ENCODE data around the gene POLE2.
A peak's percentile ranks its signal among the peaks of the same experiment; 100 is the strongest.
"Not testable (repeated sequence)": the region's sequence is repeated elsewhere in the genome, so short reads cannot be mapped to it uniquely, and the experiment has no call there.

The POLE2 gene, protein sequence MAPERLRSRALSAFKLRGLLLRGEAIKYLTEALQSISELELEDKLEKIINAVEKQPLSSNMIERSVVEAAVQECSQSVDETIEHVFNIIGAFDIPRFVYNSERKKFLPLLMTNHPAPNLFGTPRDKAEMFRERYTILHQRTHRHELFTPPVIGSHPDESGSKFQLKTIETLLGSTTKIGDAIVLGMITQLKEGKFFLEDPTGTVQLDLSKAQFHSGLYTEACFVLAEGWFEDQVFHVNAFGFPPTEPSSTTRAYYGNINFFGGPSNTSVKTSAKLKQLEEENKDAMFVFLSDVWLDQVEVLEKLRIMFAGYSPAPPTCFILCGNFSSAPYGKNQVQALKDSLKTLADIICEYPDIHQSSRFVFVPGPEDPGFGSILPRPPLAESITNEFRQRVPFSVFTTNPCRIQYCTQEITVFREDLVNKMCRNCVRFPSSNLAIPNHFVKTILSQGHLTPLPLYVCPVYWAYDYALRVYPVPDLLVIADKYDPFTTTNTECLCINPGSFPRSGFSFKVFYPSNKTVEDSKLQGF

GRCh38 chr14:49687942-49688700 is at the start of gene POLE2:
Gene POLE2 (minus strand): TSS chr14:49688214. CDS start chr14:49688203, 11 bp downstream.
- peaks cover 25% of the 10 kb centered on the region for H3K27me3 ChIP-seq (ENCODE audit: control insufficient read depth, insufficient read depth, low read length)
- H3K9me3 ChIP-seq (ENCODE audit: control insufficient read depth, insufficient read depth, low read length) = no peaks in the 10 kb centered on the region
- H3K36me3 ChIP-seq (ENCODE audit: control insufficient read depth, insufficient read depth, low read length) = no peaks in the 10 kb centered on the region
- peaks cover 3% of the 10 kb centered on the region for H3K4me1 ChIP-seq (ENCODE audit: control insufficient read depth, insufficient read depth, low read length)
- H3K4me3 ChIP-seq (ENCODE audit: low read depth, low read length) = peak within 1 kb of the TSS; percentile 76
- peak within 1 kb of the TSS; percentile 84 for H3K9ac ChIP-seq (ENCODE audit: low read depth, low read length)

DNA sequence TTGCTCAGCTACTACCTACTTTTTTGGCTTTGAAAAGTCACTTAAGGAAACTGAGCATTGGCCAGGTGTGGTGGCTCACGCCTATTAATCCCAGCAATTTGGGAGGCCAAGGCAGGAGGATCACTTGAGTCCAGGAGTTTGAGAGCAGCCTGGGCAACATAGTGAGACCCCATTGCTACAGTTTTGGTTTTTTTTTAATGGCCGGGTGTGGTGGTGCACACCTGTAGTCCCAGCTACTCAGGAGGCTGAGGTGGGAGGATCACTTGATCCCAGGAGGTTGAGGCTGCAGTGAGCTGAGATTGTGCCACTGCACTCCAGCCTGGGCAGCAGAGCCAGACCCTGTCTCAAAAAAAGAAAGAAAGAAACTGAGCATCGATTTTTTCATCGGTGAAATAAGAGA is 47.7 kb upstream of the POLE2 start:
- H3K9ac ChIP-seq (ENCODE audit: low read depth, low read length); H3K4me1 ChIP-seq (ENCODE audit: control insufficient read depth, insufficient read depth, low read length); H3K27me3 ChIP-seq (ENCODE audit: control insufficient read depth, insufficient read depth, low read length); H3K4me3 ChIP-seq (ENCODE audit: low read depth, low read length); H3K9me3 ChIP-seq (ENCODE audit: control insufficient read depth, insufficient read depth, low read length); H3K36me3 ChIP-seq (ENCODE audit: control insufficient read depth, insufficient read depth, low read length): not testable (repeated sequence)

DNA sequence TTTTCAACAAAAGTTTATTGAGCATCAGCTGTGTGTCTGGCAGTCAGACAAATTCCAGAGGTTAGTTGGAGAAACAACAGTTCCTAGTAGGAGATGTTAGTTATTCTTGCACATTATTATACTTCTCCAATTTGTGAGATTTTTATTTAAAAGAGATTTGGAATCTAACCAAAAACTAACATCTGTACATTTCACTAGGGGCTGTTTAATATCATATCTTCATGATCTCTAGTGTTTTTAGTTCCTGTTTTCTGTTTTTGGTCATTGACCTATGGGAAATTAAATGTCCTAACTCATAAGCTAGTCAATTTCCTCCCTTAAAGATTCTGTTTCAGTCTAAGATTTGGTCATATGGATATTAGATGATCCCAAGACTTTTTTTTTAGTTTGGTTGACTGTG is 45.8 kb upstream of the POLE2 start:
- no peaks in the 10 kb centered on the region for H3K4me1 ChIP-seq (ENCODE audit: control insufficient read depth, insufficient read depth, low read length)

DNA sequence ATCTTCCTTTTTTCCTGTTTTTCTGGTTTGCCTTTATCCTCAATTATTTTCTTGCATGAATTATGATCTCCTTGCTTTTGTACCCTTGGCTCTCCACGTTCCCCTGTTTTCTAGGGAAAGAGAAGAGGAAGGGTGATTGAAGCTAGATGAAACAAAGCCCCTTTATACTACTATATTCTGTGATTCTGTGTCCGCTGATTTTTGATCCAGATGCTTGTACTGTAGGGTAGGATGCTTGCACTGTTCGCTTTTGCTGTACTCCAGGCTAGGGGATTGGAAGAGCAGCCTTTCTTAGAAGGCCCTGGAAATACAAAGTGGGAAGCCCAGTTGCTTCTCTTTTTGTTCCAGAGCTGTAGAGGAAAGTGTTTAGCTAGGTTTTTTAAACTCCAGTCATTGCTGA is 44.9 kb upstream of the POLE2 start:
- Histone ChIP-seq H3K4me3 (ENCODE audit: low read depth, low read length) (no peak overlapping the region), H3K27me3 (ENCODE audit: control insufficient read depth, insufficient read depth, low read length) (no peaks in the 10 kb centered on the region), H3K36me3 (ENCODE audit: control insufficient read depth, insufficient read depth, low read length) (no peaks in the 10 kb centered on the region), H3K9ac (ENCODE audit: low read depth, low read length) (no peak overlapping the region), H3K4me1 (ENCODE audit: control insufficient read depth, insufficient read depth, low read length) (no peaks in the 10 kb centered on the region), H3K9me3 (ENCODE audit: control insufficient read depth, insufficient read depth, low read length) (no peaks in the 10 kb centered on the region)

More for the DNA sequence above, 45.8 kb upstream of the POLE2 start:
- no peaks in the 10 kb centered on the region for H3K9me3 ChIP-seq (ENCODE audit: control insufficient read depth, insufficient read depth, low read length)
- no peaks in the 10 kb centered on the region for H3K36me3 ChIP-seq (ENCODE audit: control insufficient read depth, insufficient read depth, low read length)
- no peaks in the 10 kb centered on the region for H3K27me3 ChIP-seq (ENCODE audit: control insufficient read depth, insufficient read depth, low read length)
- H3K9ac ChIP-seq (ENCODE audit: low read depth, low read length) = no peak overlapping the region
- H3K4me3 ChIP-seq (ENCODE audit: low read depth, low read length) = no peak overlapping the region

GRCh38 chr14:49727171-49727570 is 39.2 kb upstream of the POLE2 start:
- Histone ChIP-seq H3K36me3 (ENCODE audit: control insufficient read depth, insufficient read depth, low read length) (no peaks in the 10 kb centered on the region), H3K27me3 (ENCODE audit: control insufficient read depth, insufficient read depth, low read length) (no peaks in the 10 kb centered on the region), H3K4me1 (ENCODE audit: control insufficient read depth, insufficient read depth, low read length) (no peaks in the 10 kb centered on the region), H3K9ac (ENCODE audit: low read depth, low read length) (no peak overlapping the region), H3K9me3 (ENCODE audit: control insufficient read depth, insufficient read depth, low read length) (no peaks in the 10 kb centered on the region), H3K4me3 (ENCODE audit: low read depth, low read length) (no peak overlapping the region)

GRCh38 chr14:49721733-49722435 is 33.9 kb upstream of the POLE2 start:
- not testable (repeated sequence) for H3K9ac ChIP-seq (ENCODE audit: low read depth, low read length); H3K9me3 ChIP-seq (ENCODE audit: control insufficient read depth, insufficient read depth, low read length); H3K4me3 ChIP-seq (ENCODE audit: low read depth, low read length); H3K36me3 ChIP-seq (ENCODE audit: control insufficient read depth, insufficient read depth, low read length); H3K4me1 ChIP-seq (ENCODE audit: control insufficient read depth, insufficient read depth, low read length); H3K27me3 ChIP-seq (ENCODE audit: control insufficient read depth, insufficient read depth, low read length)

GRCh38 chr14:49720744-49721143 is 32.7 kb upstream of the POLE2 start:
- no peak overlapping the region for H3K4me3 ChIP-seq (ENCODE audit: low read depth, low read length)
- H3K9me3 ChIP-seq (ENCODE audit: control insufficient read depth, insufficient read depth, low read length) = no peaks in the 10 kb centered on the region
- no peak overlapping the region for H3K9ac ChIP-seq (ENCODE audit: low read depth, low read length)
- H3K27me3 ChIP-seq (ENCODE audit: control insufficient read depth, insufficient read depth, low read length) = no peaks in the 10 kb centered on the region
- H3K4me1 ChIP-seq (ENCODE audit: control insufficient read depth, insufficient read depth, low read length) = no peaks in the 10 kb centered on the region
- H3K36me3 ChIP-seq (ENCODE audit: control insufficient read depth, insufficient read depth, low read length) = no peaks in the 10 kb centered on the region

DNA sequence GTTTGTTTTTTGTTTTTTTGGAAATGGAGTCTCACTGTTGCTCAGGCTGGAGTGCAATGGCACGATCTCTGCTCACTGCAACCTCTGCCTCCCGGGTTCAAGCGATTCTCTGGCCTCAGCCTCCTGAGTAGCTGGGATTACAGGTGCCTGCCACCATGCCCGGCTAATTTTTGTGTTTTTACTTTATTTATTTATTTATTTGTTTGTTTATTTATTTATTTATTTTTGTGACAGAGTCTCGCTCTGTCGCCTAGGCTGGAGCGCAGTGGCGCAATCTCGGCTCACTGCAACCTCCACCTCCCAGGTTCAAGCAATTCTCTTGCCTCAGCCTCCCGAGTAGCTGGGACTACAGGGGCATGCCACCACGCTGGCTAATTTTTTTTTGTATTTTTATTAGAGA is 23.0 kb upstream of the POLE2 start:
- not testable (repeated sequence) for H3K27me3 ChIP-seq (ENCODE audit: control insufficient read depth, insufficient read depth, low read length); H3K4me1 ChIP-seq (ENCODE audit: control insufficient read depth, insufficient read depth, low read length); H3K9ac ChIP-seq (ENCODE audit: low read depth, low read length); H3K36me3 ChIP-seq (ENCODE audit: control insufficient read depth, insufficient read depth, low read length); H3K4me3 ChIP-seq (ENCODE audit: low read depth, low read length); H3K9me3 ChIP-seq (ENCODE audit: control insufficient read depth, insufficient read depth, low read length)

DNA sequence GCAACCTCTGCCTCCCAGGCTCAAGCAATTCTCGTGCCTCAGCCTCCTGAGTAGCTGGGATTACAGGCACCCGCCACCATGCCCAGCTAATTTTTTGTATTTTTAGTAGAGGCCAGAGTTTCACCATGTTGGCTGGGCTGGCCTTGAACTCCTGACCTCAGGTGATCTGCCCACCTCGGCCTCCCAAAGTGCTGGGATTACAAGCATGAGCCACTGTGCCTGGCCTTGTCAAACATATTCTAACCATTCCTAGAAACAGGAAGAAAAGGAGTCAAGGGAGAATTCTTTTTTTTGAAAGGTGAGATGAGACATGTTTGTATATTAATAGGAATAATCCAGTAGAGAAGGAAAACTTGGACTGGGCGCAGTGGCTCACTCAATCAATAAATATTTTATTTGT is 16.5 kb upstream of the POLE2 start:
- H3K36me3 ChIP-seq (ENCODE audit: control insufficient read depth, insufficient read depth, low read length); H3K4me1 ChIP-seq (ENCODE audit: control insufficient read depth, insufficient read depth, low read length); H3K27me3 ChIP-seq (ENCODE audit: control insufficient read depth, insufficient read depth, low read length); H3K9ac ChIP-seq (ENCODE audit: low read depth, low read length); H3K9me3 ChIP-seq (ENCODE audit: control insufficient read depth, insufficient read depth, low read length); H3K4me3 ChIP-seq (ENCODE audit: low read depth, low read length): not testable (repeated sequence)

- Histone ChIP-seq H3K36me3 (ENCODE audit: control insufficient read depth, insufficient read depth, low read length) (no peaks in the 10 kb centered on the region), H3K4me1 (ENCODE audit: control insufficient read depth, insufficient read depth, low read length) (no peaks in the 10 kb centered on the region), H3K9me3 (ENCODE audit: control insufficient read depth, insufficient read depth, low read length) (no peaks in the 10 kb centered on the region), H3K27me3 (ENCODE audit: control insufficient read depth, insufficient read depth, low read length) (no peaks in the 10 kb centered on the region), H3K4me3 (ENCODE audit: low read depth, low read length) (no peak overlapping the region), H3K9ac (ENCODE audit: low read depth, low read length) (no peak overlapping the region)
Observed at GRCh38 chr14:49703965-49704364, 16.0 kb upstream of the POLE2 start.

- Histone ChIP-seq H3K36me3 (ENCODE audit: control insufficient read depth, insufficient read depth, low read length) (no peaks in the 10 kb centered on the region), H3K9ac (ENCODE audit: low read depth, low read length) (no peak overlapping the region), H3K27me3 (ENCODE audit: control insufficient read depth, insufficient read depth, low read length) (no peaks in the 10 kb centered on the region), H3K4me3 (ENCODE audit: low read depth, low read length) (no peak overlapping the region), H3K9me3 (ENCODE audit: control insufficient read depth, insufficient read depth, low read length) (no peaks in the 10 kb centered on the region), H3K4me1 (ENCODE audit: control insufficient read depth, insufficient read depth, low read length) (no peaks in the 10 kb centered on the region)
Observed at GRCh38 chr14:49702725-49703124, 14.7 kb upstream of the POLE2 start.
